ENCODE measurements around the gene BHLHE23.

The BHLHE23 gene

DNA sequence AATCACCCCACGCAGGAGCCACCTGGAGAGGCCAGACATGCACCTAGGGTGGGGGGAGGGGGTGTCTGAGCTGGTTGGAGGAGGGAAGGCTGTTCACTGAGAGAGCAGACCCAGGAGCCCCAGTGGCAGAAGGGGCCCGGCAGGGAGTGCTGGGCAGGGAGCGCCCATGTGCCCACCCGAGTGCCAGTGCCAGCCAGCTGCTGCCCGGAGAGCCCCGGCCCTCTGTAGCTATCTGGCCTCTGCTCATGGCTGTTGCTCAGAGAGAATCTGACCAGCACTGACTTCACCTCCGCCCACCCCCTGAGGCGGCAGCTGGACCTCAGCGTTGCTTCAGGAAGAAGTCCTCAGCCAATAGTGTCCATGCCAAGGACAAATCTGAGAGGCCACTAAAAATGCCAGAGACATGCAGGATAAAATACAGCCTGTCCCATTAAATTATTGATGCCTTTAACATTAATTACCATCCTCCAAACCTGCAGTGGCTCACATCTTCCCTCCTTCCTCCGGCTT, 31.5 kb downstream of the BHLHE23 start:
- TF ChIP-seq CEBPB (IDR thresholded peaks at IDR 0.05) (no peak), EP300 (IDR thresholded peaks at IDR 0.05; ENCODE audit: borderline replicate concordance) (no peak), TCF12 (IDR thresholded peaks at IDR 0.05; ENCODE audit: low read depth) (no peak), TEAD4 (IDR thresholded peaks at IDR 0.05) (no peak), CREB1 (IDR thresholded peaks at IDR 0.05; ENCODE audit: low read depth) (no peak), ZBTB7A (IDR thresholded peaks at IDR 0.05; ENCODE audit: low read depth) (no peak), FOXM1 (IDR thresholded peaks at IDR 0.05; ENCODE audit: borderline replicate concordance, low read depth) (no peak), EGR1 (IDR thresholded peaks at IDR 0.05) (no peak), RAD21 (IDR thresholded peaks at IDR 0.05; ENCODE audit: low read depth) (no peak), TAF1 (IDR thresholded peaks at IDR 0.05; ENCODE audit: low read depth) (no peak), YY1 (IDR thresholded peaks at IDR 0.05; ENCODE audit: low read depth) (no peak), NFIC (IDR thresholded peaks at IDR 0.05) (no peak)
- TF ChIP-seq, protein P1, sequence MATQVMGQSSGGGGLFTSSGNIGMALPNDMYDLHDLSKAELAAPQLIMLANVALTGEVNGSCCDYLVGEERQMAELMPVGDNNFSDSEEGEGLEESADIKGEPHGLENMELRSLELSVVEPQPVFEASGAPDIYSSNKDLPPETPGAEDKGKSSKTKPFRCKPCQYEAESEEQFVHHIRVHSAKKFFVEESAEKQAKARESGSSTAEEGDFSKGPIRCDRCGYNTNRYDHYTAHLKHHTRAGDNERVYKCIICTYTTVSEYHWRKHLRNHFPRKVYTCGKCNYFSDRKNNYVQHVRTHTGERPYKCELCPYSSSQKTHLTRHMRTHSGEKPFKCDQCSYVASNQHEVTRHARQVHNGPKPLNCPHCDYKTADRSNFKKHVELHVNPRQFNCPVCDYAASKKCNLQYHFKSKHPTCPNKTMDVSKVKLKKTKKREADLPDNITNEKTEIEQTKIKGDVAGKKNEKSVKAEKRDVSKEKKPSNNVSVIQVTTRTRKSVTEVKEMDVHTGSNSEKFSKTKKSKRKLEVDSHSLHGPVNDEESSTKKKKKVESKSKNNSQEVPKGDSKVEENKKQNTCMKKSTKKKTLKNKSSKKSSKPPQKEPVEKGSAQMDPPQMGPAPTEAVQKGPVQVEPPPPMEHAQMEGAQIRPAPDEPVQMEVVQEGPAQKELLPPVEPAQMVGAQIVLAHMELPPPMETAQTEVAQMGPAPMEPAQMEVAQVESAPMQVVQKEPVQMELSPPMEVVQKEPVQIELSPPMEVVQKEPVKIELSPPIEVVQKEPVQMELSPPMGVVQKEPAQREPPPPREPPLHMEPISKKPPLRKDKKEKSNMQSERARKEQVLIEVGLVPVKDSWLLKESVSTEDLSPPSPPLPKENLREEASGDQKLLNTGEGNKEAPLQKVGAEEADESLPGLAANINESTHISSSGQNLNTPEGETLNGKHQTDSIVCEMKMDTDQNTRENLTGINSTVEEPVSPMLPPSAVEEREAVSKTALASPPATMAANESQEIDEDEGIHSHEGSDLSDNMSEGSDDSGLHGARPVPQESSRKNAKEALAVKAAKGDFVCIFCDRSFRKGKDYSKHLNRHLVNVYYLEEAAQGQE (IDR thresholded peaks at IDR 0.05; ENCODE audit: low read depth), result no peak
- TF ChIP-seq, protein P2, sequence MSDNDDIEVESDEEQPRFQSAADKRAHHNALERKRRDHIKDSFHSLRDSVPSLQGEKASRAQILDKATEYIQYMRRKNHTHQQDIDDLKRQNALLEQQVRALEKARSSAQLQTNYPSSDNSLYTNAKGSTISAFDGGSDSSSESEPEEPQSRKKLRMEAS (IDR thresholded peaks at IDR 0.05), result no peak
- TF ChIP-seq, protein P3, sequence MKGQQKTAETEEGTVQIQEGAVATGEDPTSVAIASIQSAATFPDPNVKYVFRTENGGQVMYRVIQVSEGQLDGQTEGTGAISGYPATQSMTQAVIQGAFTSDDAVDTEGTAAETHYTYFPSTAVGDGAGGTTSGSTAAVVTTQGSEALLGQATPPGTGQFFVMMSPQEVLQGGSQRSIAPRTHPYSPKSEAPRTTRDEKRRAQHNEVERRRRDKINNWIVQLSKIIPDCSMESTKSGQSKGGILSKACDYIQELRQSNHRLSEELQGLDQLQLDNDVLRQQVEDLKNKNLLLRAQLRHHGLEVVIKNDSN (IDR thresholded peaks at IDR 0.05), result no peak

DNA sequence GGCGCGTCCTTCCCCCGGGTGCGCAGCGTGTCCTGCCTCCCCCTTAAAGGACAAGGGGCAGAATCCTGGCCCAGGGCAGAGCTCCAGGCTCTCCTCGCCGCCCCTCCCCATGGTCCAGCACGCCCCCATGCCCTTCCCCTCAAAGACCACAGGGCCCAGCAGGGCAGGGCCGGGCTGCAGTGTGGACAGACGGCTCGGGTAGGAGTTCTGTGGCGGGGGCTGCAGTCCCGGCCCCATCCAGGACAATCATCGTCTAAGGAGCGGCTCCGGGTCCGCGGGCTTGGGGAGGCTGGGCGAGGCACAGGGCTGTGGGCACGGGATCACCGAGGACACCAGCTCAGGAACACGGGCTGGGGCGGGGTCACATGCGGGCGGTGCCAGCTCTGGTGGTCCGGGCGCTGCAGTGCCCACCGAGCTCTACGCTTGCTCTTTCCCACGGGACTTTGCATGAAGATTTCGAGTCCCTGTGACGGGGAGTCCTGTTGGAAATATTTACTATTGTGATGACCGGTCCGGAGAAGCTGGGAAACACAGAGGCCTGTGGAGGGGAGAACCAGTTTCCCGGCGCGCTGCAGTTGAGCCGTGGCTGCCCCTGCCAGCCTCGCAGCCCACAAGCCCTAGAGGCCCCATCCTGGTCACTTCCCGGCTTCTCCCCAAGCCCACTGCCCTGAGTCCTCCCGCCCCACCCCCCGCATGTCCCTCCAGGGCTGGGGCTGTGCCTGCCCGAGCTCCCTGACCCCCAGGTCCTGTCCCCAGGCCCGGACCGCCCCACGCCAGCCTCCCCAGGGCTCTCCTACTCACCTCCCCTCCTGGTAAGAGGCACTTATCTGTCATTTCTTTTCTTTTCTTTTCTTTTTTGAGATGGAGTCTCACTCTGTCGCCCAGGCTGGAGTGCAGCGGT, 33.7 kb downstream of the BHLHE23 start:
- no peak for TF ChIP-seq RAD21 (IDR thresholded peaks at IDR 0.05; ENCODE audit: low read depth)
- no peak for TF ChIP-seq ZBTB7A (IDR thresholded peaks at IDR 0.05; ENCODE audit: low read depth)
- TF ChIP-seq CEBPB (IDR thresholded peaks at IDR 0.05), result no peak
- no peak for TF ChIP-seq TCF12 (IDR thresholded peaks at IDR 0.05; ENCODE audit: low read depth)
- TF ChIP-seq, protein P1 (IDR thresholded peaks at IDR 0.05; ENCODE audit: low read depth), result no peak
- no peak for TF ChIP-seq CREB1 (IDR thresholded peaks at IDR 0.05; ENCODE audit: low read depth)

DNA sequence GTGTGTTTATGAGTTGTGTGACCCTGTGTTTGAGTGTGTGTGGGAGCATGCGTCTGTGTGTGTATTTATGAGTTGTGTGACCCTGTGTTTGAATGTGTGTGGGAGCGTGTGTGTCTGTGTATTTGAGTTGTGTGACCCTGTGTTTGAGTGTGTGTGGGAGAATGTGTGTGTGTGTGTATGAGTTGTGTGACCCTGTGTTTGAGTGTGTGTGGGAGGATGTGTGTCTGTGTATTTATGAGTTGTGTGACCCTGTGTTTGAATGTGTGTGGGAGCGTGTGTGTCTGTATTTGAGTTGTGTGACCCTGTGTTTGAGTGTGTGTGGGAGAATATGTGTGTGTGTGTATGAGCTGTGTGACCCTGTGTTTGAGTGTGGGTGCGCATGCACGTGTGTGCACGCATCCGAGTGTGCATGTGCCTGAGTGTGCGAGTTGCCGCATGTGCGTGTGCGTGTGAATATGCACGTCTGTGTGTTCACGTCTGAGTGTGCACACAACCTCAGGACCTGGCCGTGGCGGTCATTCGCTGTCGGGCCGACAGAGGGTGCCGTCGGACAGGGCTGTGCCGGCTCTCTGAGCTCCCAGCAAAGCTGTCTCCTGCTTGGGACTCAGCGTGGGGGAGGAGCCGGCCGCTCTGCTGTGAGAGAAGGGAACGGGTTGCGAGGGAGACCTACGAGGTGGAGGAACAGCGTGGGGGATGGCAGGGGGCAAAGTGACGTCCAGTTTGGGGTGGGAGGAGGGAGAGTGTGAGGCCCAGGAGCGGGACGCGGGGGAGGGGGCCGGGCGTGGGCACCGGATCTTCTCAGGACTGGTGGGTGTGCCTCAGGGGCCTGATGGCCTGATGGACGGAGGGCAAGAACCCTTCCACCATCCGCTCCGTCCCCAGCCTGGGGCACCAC, 34.6 kb downstream of the BHLHE23 start:
- TF ChIP-seq TEAD4 (IDR thresholded peaks at IDR 0.05), result no peak
- TF ChIP-seq RAD21 (IDR thresholded peaks at IDR 0.05; ENCODE audit: low read depth), result peak; percentile 97

DNA sequence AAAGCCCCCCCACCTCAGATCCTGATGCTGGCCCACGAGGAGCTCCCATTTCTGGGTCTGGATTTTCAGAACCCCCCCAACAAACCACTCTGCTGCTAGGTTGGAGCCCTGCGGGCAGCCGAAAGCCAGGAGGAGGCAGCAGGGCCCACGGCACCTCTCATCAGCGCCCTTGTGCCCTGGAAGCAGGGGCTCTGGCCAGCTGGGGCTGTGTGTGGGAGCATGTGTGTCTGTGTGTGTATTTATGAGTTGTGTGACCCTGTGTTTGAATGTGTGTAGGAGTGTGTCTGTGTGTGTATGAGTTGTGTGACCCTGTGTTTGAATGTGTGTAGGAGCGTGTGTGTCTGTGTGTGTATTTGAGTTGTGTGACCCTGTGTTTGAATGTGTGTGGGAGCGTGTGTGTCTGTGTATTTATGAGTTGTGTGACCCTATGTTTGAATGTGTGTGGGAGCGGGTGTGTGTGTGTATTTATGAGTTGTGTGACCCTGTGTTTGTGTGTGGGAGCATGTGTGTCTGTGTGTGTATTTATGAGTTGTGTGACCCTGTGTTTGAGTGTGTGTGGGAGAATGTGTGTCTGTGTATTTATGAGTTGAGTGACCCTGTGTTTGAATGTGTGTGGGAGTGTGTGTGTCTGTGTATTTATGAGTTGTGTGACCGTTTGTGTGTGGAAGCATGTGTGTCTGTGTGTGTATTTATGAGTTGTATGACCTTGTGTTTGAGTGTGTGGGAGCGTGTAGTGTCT, 35.4 kb downstream of the BHLHE23 start:
- TF ChIP-seq, protein P3 (IDR thresholded peaks at IDR 0.05), result no peak
- TF ChIP-seq, protein P1 (IDR thresholded peaks at IDR 0.05; ENCODE audit: low read depth), result no peak
- TF ChIP-seq, protein P2 (IDR thresholded peaks at IDR 0.05), result no peak
- TF ChIP-seq TCF12 (IDR thresholded peaks at IDR 0.05; ENCODE audit: low read depth) (no peak), CREB1 (IDR thresholded peaks at IDR 0.05; ENCODE audit: low read depth) (no peak), TEAD4 (IDR thresholded peaks at IDR 0.05) (no peak), ZBTB7A (IDR thresholded peaks at IDR 0.05; ENCODE audit: low read depth) (no peak), EP300 (IDR thresholded peaks at IDR 0.05; ENCODE audit: borderline replicate concordance) (no peak), RAD21 (IDR thresholded peaks at IDR 0.05; ENCODE audit: low read depth) (no peak), CEBPB (IDR thresholded peaks at IDR 0.05) (no peak), NFIC (IDR thresholded peaks at IDR 0.05) (no peak), TAF1 (IDR thresholded peaks at IDR 0.05; ENCODE audit: low read depth) (no peak), YY1 (IDR thresholded peaks at IDR 0.05; ENCODE audit: low read depth) (no peak), FOXM1 (IDR thresholded peaks at IDR 0.05; ENCODE audit: borderline replicate concordance, low read depth) (no peak), EGR1 (IDR thresholded peaks at IDR 0.05) (no peak)
